Liver (tissue), 9 donors: ENCODE data around the gene ZDHHC4. TPM values are rescaled to one million over a fixed set of nuclear protein-coding genes. Genes with fewer than 3 reads are reported as not detected.

Experiments
- DNase-seq: peaks from one replicate; pipeline ENCODE4 v3.0.0-alpha.2; 2017; ENCODE audit warnings: low spot score
- H3K27ac ChIP-seq, 2 donors: one replicate each; pipeline ENCODE4 v1.7.0; 2013; ENCODE audit warnings: inconsistent platforms in 2 of 2, low read length in 2 of 2, control low read depth in 1 of 2, low read depth in 1 of 2, mild to moderate bottlenecking in 1 of 2
- H3K27me3 ChIP-seq, 4 donors: one replicate each; pipeline versions ENCODE4 v1.6.1 to v1.7.0; 2013; ENCODE audit warnings: low read length in 3 of 4, inconsistent platforms in 1 of 4, mild to moderate bottlenecking in 1 of 4, moderate library complexity in 1 of 4; ENCODE audit not compliant: control insufficient read depth in 4 of 4, insufficient read depth in 4 of 4
- H3K36me3 ChIP-seq, 4 donors: one replicate each; pipeline versions ENCODE4 v1.6.1 to v1.7.0; 2013; ENCODE audit warnings: low read length in 3 of 4, mild to moderate bottlenecking in 3 of 4, low read depth in 1 of 4, moderate library complexity in 1 of 4; ENCODE audit not compliant: control insufficient read depth in 4 of 4, insufficient read depth in 3 of 4
- H3K4me1 ChIP-seq, 4 donors: one replicate each; pipeline versions ENCODE4 v1.6.1 to v1.7.0; 2013; ENCODE audit warnings: low read length in 3 of 4, mild to moderate bottlenecking in 3 of 4, moderate library complexity in 1 of 4; ENCODE audit not compliant: control insufficient read depth in 4 of 4, insufficient read depth in 4 of 4
- H3K4me3 ChIP-seq, 3 donors: one replicate each; pipeline versions ENCODE4 v1.6.1 to v1.7.0; 2013; ENCODE audit warnings: low read length in 3 of 3, control low read depth in 1 of 3, low read depth in 1 of 3, mild to moderate bottlenecking in 1 of 3
- H3K9ac ChIP-seq, 2 donors: one replicate each; pipeline ENCODE4 v1.7.0; 2013; ENCODE audit warnings: low read length in 2 of 2, mild to moderate bottlenecking in 2 of 2, moderate library complexity in 2 of 2, control low read depth in 1 of 2, low read depth in 1 of 2
- H3K9me3 ChIP-seq, 4 donors: one replicate each; pipeline versions ENCODE4 v1.6.1 to v1.7.0; 2013; ENCODE audit warnings: low read length in 3 of 4; ENCODE audit not compliant: control insufficient read depth in 4 of 4
- ATF3 ChIP-seq: IDR thresholded peaks from 2 replicates; pipeline ENCODE4 v1.6.1; 2016; ENCODE audit warnings: antibody characterized with exemption
- CTCF ChIP-seq: fragments of 150-350 bp; IDR thresholded peaks from 2 replicates; pipeline ENCODE4 v1.5.1; 2017; ENCODE audit warnings: improper control_type of control experiment, low read depth, low read length; ENCODE audit not compliant: missing input control
- EGR1 ChIP-seq, 2 donors: IDR thresholded peaks; 2 replicates each; pipeline ENCODE4 v1.6.1; 2016 to 2018; ENCODE audit warnings: antibody characterized with exemption in 2 of 2, low read depth in 2 of 2
- FOXA1 ChIP-seq: IDR thresholded peaks from 2 replicates; pipeline ENCODE4 v1.6.1; 2016; ENCODE audit warnings: antibody characterized with exemption
- FOXA2 ChIP-seq: IDR thresholded peaks from 2 replicates; pipeline ENCODE4 v1.6.1; 2016; ENCODE audit warnings: antibody characterized with exemption
- GABPA ChIP-seq, 2 donors: IDR thresholded peaks in 1 of 2; conservative IDR thresholded peaks in 1 of 2; 2 replicates each; pipeline ENCODE4 v1.6.1; 2016; ENCODE audit warnings: antibody characterized with exemption in 2 of 2, mild to moderate bottlenecking in 1 of 2, moderate library complexity in 1 of 2
- HNF4A ChIP-seq, 2 donors: conservative IDR thresholded peaks; 2 replicates each; pipeline ENCODE4 v1.6.1; 2016; ENCODE audit warnings: antibody characterized with exemption in 2 of 2, mild to moderate bottlenecking in 2 of 2
- HNF4G ChIP-seq: IDR thresholded peaks from 2 replicates; pipeline ENCODE4 v1.6.1; 2016; ENCODE audit warnings: antibody characterized with exemption
- JUND ChIP-seq, 2 donors: IDR thresholded peaks; 2 replicates each; pipeline ENCODE4 v1.6.1; 2016; ENCODE audit warnings: antibody characterized with exemption in 2 of 2
- MAX ChIP-seq: IDR thresholded peaks from 2 replicates; pipeline ENCODE4 v1.6.1; 2016; ENCODE audit warnings: antibody characterized with exemption
- NR2F2 ChIP-seq: IDR thresholded peaks from 2 replicates; pipeline ENCODE4 v1.6.1; 2016; ENCODE audit warnings: antibody characterized with exemption
- RAD21 ChIP-seq, 2 donors: IDR thresholded peaks; 2 replicates each; pipeline ENCODE4 v1.6.1; 2016; ENCODE audit warnings: antibody characterized with exemption in 2 of 2, mild to moderate bottlenecking in 2 of 2
- REST ChIP-seq: IDR thresholded peaks from 2 replicates; pipeline ENCODE4 v1.6.1; 2016; ENCODE audit warnings: antibody characterized with exemption, mild to moderate bottlenecking
- RXRA ChIP-seq, 2 donors: IDR thresholded peaks; 2 replicates each; pipeline ENCODE4 v1.6.1; 2017 to 2018; ENCODE audit warnings: antibody characterized with exemption in 2 of 2, mild to moderate bottlenecking in 1 of 2
- SP1 ChIP-seq: IDR thresholded peaks from 2 replicates; pipeline ENCODE4 v1.6.1; 2018; ENCODE audit warnings: antibody characterized with exemption, mild to moderate bottlenecking
- TAF1 ChIP-seq: conservative IDR thresholded peaks from 2 replicates; pipeline ENCODE4 v1.6.1; 2016; ENCODE audit warnings: antibody characterized with exemption, mild to moderate bottlenecking
- YY1 ChIP-seq: IDR thresholded peaks from 2 replicates; pipeline ENCODE4 v1.6.1; 2016; ENCODE audit warnings: antibody characterized with exemption, mild to moderate bottlenecking
- ZBTB33 ChIP-seq: IDR thresholded peaks from 2 replicates; pipeline ENCODE4 v1.6.1; 2016; ENCODE audit warnings: antibody characterized with exemption
- WGBS: extraction: QIAGEN DNeasy Blood & Tissue Kit; methylation state at CpG from one replicate; pipeline ENCODE4 v1.1.7; 2013; 5-methylcytosine and 5-hydroxymethylcytosine counted together
- polyA plus RNA-seq, 2 donors: library from polyadenylated mRNA; stranded (reverse) in 1 of 2; unstranded in 1 of 2; fragments of 200-250 nt in 1 of 2; fragments of >200 nt in 1 of 2; fragmentation: Nextera tagmentation in 1 of 2; extraction: Ambion mirVana in 1 of 2; gene quantifications; one replicate each; pipeline versions ENCODE4 v1.2.1 to v1.2.3, GENCODE V29; 2013 to 2015
- total RNA-seq, 2 donors: library from RNA; depleted of rRNA; stranded (reverse); fragments of >200 nt; gene quantifications; one replicate each; pipeline ENCODE4 v1.2.3, GENCODE V29; 2014
- donor health status: healthy.
- donor health status: healthy.
- donor health status: healthy.
- donor health status: healthy.
- donor health status: healthy.

The ZDHHC4 gene
- total and polyA plus RNA-seq, 4 donors, result 32.1 to 46.8 (median 34.9) TPM

GRCh38 chr7:6613706-6614105, 36.5 kb downstream of the ZDHHC4 start:
- Histone ChIP-seq H3K4me1 (peaks cover 0 to 7% (median 5%) of the 10 kb centered on the region in 4 donors), H3K9ac (no peak overlapping the region), H3K36me3 (peaks cover 0 to 2% (median under 1%) of the 10 kb centered on the region in 4 donors), H3K27me3 (peaks cover 0 to 4% (median 3%) of the 10 kb centered on the region in 4 donors), H3K27ac (no peak overlapping the region), H3K9me3 (no peaks in the 10 kb centered on the region), H3K4me3 (no peak overlapping the region)
- TF ChIP-seq RXRA (IDR thresholded peaks at IDR 0.05), result no peak
- no peak for TF ChIP-seq EGR1 (IDR thresholded peaks at IDR 0.05; ENCODE audit: low read depth in 2 of 2)
- no peak for TF ChIP-seq RAD21 (IDR thresholded peaks at IDR 0.05)
- TF ChIP-seq CTCF, result no peak
- no peak for TF ChIP-seq FOXA2
- no peak for TF ChIP-seq TAF1
- TF ChIP-seq MAX, result no peak
- no peak for TF ChIP-seq HNF4G
- no peak for TF ChIP-seq SP1
- no peak for TF ChIP-seq FOXA1
- no peak for TF ChIP-seq GABPA (IDR thresholded peaks at IDR 0.05 in 1 of 2, conservative IDR thresholded peaks at IDR 0.05 in 1 of 2)
- no peak for TF ChIP-seq ZBTB33
- no peak for TF ChIP-seq HNF4A (conservative IDR thresholded peaks at IDR 0.05)
- TF ChIP-seq YY1, result no peak
- TF ChIP-seq NR2F2, result no peak
- no peak for DNase-seq
- WGBS, result 46% methylated on average over 2 of the region's 2 CpGs

- Histone ChIP-seq H3K4me1 (peaks cover 0 to 7% (median 5%) of the 10 kb centered on the region in 4 donors), H3K9me3 (no peaks in the 10 kb centered on the region), H3K9ac (no peak within 1 kb of the TSS), H3K27me3 (peaks cover 0 to 4% (median 3%) of the 10 kb centered on the region in 4 donors), H3K4me3 (peak within 1 kb of the TSS in 1 of 3 donors; percentile 59), H3K27ac (no peak within 1 kb of the TSS), H3K36me3 (no peaks in the 10 kb centered on the region)
- TF ChIP-seq CTCF (no peak), REST (no peak), GABPA (IDR thresholded peaks at IDR 0.05 in 1 of 2, conservative IDR thresholded peaks at IDR 0.05 in 1 of 2) (no peak), JUND (IDR thresholded peaks at IDR 0.05) (no peak), HNF4G (no peak), NR2F2 (no peak), MAX (no peak), FOXA1 (no peak), EGR1 (IDR thresholded peaks at IDR 0.05; ENCODE audit: low read depth in 2 of 2) (no peak), RXRA (IDR thresholded peaks at IDR 0.05) (no peak), ATF3 (no peak), FOXA2 (no peak), YY1 (no peak)
- no peak for DNase-seq
- 5% methylated on average over 91 of the region's 91 CpGs for WGBS
Measured at GRCh38 chr7:6614953-6615722, 37.9 kb downstream of the ZDHHC4 start, which contains the start of gene ZNF853. Gene ZNF853 (plus strand): TSS chr7:6615610. CDS start chr7:6616175, 565 bp downstream.
